Gastrocnemius medialis (tissue), 4 donors: ENCODE measurements around the gene RSU1.

Experiments
- POLR2A ChIP-seq, 2 donors: fragments of 450-650 bp; IDR thresholded peaks; one replicate each; pipeline ENCODE4 v1.6.1; 2017; ENCODE audit warnings: antibody characterized with exemption in 2 of 2, mild to moderate bottlenecking in 2 of 2, moderate library complexity in 2 of 2
- TF ChIP-seq, protein P1 (sequence below), 5 experiments: fragments of 450-650 bp in 3 of 5; fragments of 200-600 bp in 2 of 5; sonication (generic) in 2 of 5; IDR thresholded peaks in 4 of 5; conservative IDR thresholded peaks in 1 of 5; 1 replicate in 4 of 5; 2 replicates in 1 of 5; pipeline ENCODE4 v1.5.1; 2016 to 2019; ENCODE audit warnings: antibody characterized with exemption in 5 of 5, mild to moderate bottlenecking in 3 of 5, moderate library complexity in 3 of 5

GRCh38 chr10:16585103-16585502 lies 232.1 kb downstream of the RSU1 start:
- TF ChIP-seq POLR2A (IDR thresholded peaks at IDR 0.05): no peak
- TF ChIP-seq, protein P1, sequence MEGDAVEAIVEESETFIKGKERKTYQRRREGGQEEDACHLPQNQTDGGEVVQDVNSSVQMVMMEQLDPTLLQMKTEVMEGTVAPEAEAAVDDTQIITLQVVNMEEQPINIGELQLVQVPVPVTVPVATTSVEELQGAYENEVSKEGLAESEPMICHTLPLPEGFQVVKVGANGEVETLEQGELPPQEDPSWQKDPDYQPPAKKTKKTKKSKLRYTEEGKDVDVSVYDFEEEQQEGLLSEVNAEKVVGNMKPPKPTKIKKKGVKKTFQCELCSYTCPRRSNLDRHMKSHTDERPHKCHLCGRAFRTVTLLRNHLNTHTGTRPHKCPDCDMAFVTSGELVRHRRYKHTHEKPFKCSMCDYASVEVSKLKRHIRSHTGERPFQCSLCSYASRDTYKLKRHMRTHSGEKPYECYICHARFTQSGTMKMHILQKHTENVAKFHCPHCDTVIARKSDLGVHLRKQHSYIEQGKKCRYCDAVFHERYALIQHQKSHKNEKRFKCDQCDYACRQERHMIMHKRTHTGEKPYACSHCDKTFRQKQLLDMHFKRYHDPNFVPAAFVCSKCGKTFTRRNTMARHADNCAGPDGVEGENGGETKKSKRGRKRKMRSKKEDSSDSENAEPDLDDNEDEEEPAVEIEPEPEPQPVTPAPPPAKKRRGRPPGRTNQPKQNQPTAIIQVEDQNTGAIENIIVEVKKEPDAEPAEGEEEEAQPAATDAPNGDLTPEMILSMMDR (IDR thresholded peaks at IDR 0.05 in 4 of 5, conservative IDR thresholded peaks at IDR 0.05 in 1 of 5): no peak
